Suprapubic skin (tissue), 4 donors: Measurements from ENCODE around the gene TMEM235. TPM values are rescaled to one million over a fixed set of nuclear protein-coding genes. Genes with fewer than 3 reads are reported as not detected.

Experiments used
- DNase-seq, 2 donors: peaks; one replicate each; pipeline ENCODE4 v3.0.0-alpha.2; 2019; ENCODE audit warnings: low spot score in 2 of 2
- H3K27ac ChIP-seq: fragments of 200-600 bp; sonication (generic); one replicate; pipeline ENCODE4 v1.5.1; 2019
- H3K27me3 ChIP-seq: fragments of 200-600 bp; sonication (generic); one replicate; pipeline ENCODE4 v1.5.1; 2019
- H3K36me3 ChIP-seq: fragments of 200-600 bp; sonication (generic); one replicate; pipeline ENCODE4 v1.5.1; 2019
- H3K4me1 ChIP-seq: fragments of 200-600 bp; sonication (generic); one replicate; pipeline ENCODE4 v1.5.1; 2019
- H3K4me3 ChIP-seq: fragments of 200-600 bp; sonication (generic); one replicate; pipeline ENCODE4 v1.5.1; 2019; ENCODE audit warnings: mild to moderate bottlenecking
- H3K9me3 ChIP-seq: fragments of 200-600 bp; sonication (generic); one replicate; pipeline ENCODE4 v1.5.1; 2019
- EP300 ChIP-seq: sonication (generic); formaldehyde crosslinking; IDR thresholded peaks from one replicate; pipeline ENCODE4 v1.6.1; 2017; ENCODE audit warnings: antibody characterized with exemption
- POLR2A ChIP-seq, 2 donors: fragments of 450-650 bp; IDR thresholded peaks; one replicate each; pipeline ENCODE4 v1.6.1; 2017; ENCODE audit warnings: antibody characterized with exemption in 2 of 2, mild to moderate bottlenecking in 2 of 2, moderate library complexity in 2 of 2
- POLR2AphosphoS5 ChIP-seq, 3 donors: sonication (generic); formaldehyde crosslinking; IDR thresholded peaks; one replicate each; pipeline ENCODE4 v1.6.1; 2017; ENCODE audit warnings: antibody characterized with exemption in 3 of 3
- WGBS: methylation state at CpG from one replicate; pipeline ENCODE4 v1.1.5; 2018; 5-methylcytosine and 5-hydroxymethylcytosine counted together
- total RNA-seq, 4 donors: library from RNA; depleted of rRNA; stranded (reverse); fragments of >200 nt; gene quantifications; one replicate each; pipeline ENCODE4 v1.1.0, GENCODE V29; 2016
- TF ChIP-seq, protein P1 (sequence below), 2 donors: fragments of 200-600 bp in 1 of 2; fragments of 450-650 bp in 1 of 2; sonication (generic) in 1 of 2; IDR thresholded peaks; one replicate each; pipeline ENCODE4 v1.5.1; 2016 to 2019; ENCODE audit warnings: antibody characterized with exemption in 2 of 2, mild to moderate bottlenecking in 1 of 2, moderate library complexity in 1 of 2

Gene TMEM235
- total RNA-seq, 4 donors from 2014 or later, result not detected

GRCh38 chr17:78219396-78220150, 11.9 kb upstream of the TMEM235 start:
- no peaks in the 10 kb centered on the region for H3K36me3 ChIP-seq
- H3K4me3 ChIP-seq, result no peak overlapping the region
- H3K27me3 ChIP-seq, result no peaks in the 10 kb centered on the region
- 86% methylated on average over 11 of the region's 11 CpGs for WGBS
- H3K4me1 ChIP-seq, result peaks cover 2% of the 10 kb centered on the region
- no peaks in the 10 kb centered on the region for H3K9me3 ChIP-seq
- no peak for TF ChIP-seq EP300
- no peak for TF ChIP-seq POLR2A (IDR thresholded peaks at IDR 0.05)
- no peak for TF ChIP-seq POLR2AphosphoS5 (IDR thresholded peaks at IDR 0.05)
- TF ChIP-seq, protein P1, sequence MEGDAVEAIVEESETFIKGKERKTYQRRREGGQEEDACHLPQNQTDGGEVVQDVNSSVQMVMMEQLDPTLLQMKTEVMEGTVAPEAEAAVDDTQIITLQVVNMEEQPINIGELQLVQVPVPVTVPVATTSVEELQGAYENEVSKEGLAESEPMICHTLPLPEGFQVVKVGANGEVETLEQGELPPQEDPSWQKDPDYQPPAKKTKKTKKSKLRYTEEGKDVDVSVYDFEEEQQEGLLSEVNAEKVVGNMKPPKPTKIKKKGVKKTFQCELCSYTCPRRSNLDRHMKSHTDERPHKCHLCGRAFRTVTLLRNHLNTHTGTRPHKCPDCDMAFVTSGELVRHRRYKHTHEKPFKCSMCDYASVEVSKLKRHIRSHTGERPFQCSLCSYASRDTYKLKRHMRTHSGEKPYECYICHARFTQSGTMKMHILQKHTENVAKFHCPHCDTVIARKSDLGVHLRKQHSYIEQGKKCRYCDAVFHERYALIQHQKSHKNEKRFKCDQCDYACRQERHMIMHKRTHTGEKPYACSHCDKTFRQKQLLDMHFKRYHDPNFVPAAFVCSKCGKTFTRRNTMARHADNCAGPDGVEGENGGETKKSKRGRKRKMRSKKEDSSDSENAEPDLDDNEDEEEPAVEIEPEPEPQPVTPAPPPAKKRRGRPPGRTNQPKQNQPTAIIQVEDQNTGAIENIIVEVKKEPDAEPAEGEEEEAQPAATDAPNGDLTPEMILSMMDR (IDR thresholded peaks at IDR 0.05), result no peak
- no peak for DNase-seq
- H3K27ac ChIP-seq, result no peak overlapping the region

DNA sequence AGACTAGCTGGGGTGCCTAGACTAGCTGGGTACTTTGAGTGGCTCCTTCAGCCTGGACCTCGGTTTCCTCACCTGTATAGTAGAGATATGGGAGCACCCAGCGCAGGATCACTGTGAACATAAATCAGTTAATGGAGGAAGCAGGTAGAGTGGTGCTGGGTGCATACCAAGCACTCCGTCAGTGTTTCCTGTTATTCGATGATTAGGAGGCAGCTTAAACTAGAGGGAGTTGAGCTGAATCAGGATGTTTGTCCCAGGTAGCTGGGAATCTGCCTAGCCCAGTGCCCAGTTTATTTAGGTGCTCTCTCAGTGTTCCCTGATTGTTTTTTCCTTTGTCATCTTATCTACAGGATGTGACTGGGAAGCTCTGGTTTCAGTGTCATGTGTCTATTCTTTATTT, 8.4 kb upstream of the TMEM235 start:
- Histone ChIP-seq H3K36me3 (no peaks in the 10 kb centered on the region), H3K4me3 (no peak overlapping the region), H3K4me1 (peaks cover 9% of the 10 kb centered on the region), H3K9me3 (no peaks in the 10 kb centered on the region), H3K27me3 (no peaks in the 10 kb centered on the region), H3K27ac (no peak overlapping the region)
- no peak for DNase-seq
- TF ChIP-seq, protein P1 (IDR thresholded peaks at IDR 0.05), result no peak
- TF ChIP-seq POLR2A (IDR thresholded peaks at IDR 0.05) (no peak), EP300 (no peak), POLR2AphosphoS5 (IDR thresholded peaks at IDR 0.05) (no peak)
- WGBS, result 79% methylated on average over 4 of the region's 4 CpGs

- H3K4me3 ChIP-seq, result no peak overlapping the region
- DNase-seq, result no peak
- TF ChIP-seq, protein P1 (IDR thresholded peaks at IDR 0.05), result no peak
- TF ChIP-seq POLR2A (IDR thresholded peaks at IDR 0.05), result no peak
- TF ChIP-seq EP300, result no peak
- TF ChIP-seq POLR2AphosphoS5 (IDR thresholded peaks at IDR 0.05), result no peak
- H3K27ac ChIP-seq, result no peak overlapping the region
- H3K9me3 ChIP-seq, result no peaks in the 10 kb centered on the region
- H3K4me1 ChIP-seq, result peaks cover 9% of the 10 kb centered on the region
- no peaks in the 10 kb centered on the region for H3K27me3 ChIP-seq
- WGBS, result 83% methylated on average over 3 of the region's 3 CpGs
- H3K36me3 ChIP-seq, result no peaks in the 10 kb centered on the region
Observed at GRCh38 chr17:78223765-78224164, 7.7 kb upstream of the TMEM235 start.

GRCh38 chr17:78224231-78225087, 7.0 kb upstream of the TMEM235 start:
- no peak overlapping the region for H3K4me3 ChIP-seq
- no peaks in the 10 kb centered on the region for H3K9me3 ChIP-seq
- TF ChIP-seq POLR2A (IDR thresholded peaks at IDR 0.05), result no peak
- TF ChIP-seq, protein P1 (IDR thresholded peaks at IDR 0.05), result no peak
- no peak for TF ChIP-seq EP300
- TF ChIP-seq POLR2AphosphoS5 (IDR thresholded peaks at IDR 0.05), result no peak
- peaks cover 3% of the 10 kb centered on the region for H3K27me3 ChIP-seq
- no peaks in the 10 kb centered on the region for H3K36me3 ChIP-seq
- no peak overlapping the region for H3K27ac ChIP-seq
- WGBS, result 63% methylated on average over 27 of the region's 27 CpGs
- no peak for DNase-seq
- H3K4me1 ChIP-seq, result peaks cover 9% of the 10 kb centered on the region
